ENCODE measurements around the gene DNAI2.
"Not testable (repeated sequence)": the region's sequence is repeated elsewhere in the genome, so short reads cannot be mapped to it uniquely, and the experiment has no call there.

Gene DNAI2

DNA sequence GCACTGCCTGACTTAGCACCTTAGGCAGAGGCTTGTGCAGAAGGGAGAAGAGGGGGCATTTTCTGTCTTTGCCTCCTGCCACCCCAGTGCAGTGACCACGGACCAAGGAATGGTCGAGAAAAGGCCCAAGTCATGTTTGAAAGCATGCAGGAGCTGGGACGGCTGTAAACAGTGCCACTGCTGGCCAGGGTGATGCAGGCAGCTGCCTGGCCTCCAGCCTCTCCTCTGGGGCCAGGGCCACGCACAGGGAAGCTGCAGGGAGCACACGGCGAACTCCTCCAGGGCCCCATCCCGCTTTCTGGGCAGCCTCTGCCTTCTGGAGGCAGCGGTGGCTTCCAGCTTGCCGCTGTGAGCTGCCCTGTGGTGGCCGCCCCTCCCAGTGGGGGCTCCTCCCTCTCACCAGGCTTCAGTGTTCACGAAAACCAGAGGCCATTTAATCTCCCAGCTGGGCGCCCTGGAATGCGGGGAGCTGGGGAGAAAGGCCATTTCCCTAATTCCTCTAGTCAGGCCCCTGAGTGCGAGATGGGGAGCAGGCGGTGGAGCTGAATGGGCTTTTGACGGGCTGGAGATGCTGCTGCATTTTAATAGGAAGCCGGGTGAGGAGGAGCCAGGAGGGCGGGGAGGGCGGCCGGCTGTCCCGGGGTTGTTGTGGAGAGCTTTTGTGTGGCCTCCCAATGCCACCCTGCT lies 28.7 kb upstream of the DNAI2 start:
- no peak for DNase-seq (ENCODE audit: low spot score)

DNA sequence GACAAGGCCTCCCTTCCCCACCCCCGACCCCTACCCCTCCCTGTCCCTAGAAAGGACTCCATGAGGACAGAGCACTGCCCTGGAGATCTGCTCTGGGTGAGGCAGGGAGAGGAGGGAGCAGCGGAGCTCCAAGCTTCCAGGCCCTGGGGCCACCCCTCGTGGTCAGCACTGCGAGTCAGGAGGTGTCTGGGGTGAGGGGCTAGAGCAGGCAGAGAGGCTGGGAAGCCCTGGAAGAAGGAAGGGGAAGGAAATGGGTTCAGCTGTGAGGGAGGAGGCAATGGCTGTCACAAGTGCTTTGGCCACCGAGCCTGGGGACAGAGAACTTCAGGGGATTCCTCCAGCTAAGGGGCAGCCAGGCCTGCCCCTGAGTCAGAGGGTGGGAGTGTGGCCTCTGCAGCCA lies 28.2 kb upstream of the DNAI2 start:
- DNase-seq (ENCODE audit: low spot score), result no peak

DNA sequence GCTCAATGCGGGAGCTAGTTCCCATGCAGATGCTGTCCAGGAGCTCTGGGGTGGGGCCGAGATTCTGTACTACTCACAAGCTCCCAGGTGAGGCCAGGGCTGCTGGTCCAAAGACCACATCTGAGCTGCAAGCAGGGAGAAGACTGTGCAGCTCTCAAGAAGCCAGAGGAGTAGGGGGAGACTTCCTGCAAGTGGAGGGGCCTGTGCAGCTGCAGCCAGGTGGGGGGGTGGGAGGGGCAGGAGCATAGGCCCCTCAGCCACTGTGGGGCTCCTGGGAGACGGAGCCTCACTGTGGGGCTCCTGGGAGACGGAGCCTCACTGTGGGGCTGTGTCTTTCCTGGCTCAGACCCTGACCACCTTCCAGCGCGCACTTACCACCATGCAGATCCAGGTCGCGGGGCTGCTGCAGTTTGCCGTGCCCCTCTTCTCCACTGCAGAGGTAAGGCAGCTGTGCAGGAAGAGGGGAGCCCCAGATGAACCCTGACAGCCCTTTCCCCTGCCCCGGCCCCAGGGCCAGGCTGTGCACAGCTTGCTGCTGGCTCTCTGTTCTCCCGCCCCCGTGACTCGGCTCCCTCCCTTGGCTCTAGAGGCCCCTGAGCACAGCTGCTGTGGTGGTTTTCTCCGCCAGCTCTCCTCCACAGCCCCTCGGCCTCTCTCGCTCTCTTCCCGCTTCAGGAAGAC lies 24.3 kb upstream of the DNAI2 start:
- DNase-seq (ENCODE audit: low spot score), result no peak

DNA sequence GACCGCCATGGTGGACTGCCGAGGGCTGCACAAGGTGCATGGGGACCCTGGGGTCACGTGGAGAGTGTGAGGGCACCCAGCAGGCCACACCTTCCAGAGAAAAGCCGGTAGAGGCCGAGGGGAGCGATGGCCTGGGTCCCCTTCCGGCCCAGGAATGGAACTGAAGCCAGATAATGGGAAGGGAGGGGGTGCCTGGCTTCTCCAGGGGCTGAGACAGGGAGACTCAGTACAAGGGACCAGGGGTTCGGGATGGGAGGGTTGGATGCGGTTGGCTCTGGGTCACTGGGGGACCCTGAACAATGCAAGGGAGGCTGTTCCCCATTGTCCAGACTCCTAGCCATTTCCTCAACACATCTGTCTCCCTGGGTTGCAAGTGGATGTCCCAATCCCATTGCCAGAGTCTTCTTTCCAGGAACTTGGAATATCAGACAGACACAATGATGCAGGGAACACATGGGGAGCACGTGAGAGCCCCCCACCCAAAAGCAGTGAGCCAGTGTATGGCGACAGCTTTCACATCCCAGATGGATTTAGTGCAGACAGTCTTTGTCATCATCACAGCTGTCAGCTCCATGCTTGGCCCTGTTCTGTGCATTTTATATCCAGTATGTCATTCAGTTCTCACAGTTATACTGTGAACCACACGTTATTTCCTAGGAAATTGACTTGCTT lies 23.6 kb upstream of the DNAI2 start:
- no peak for DNase-seq (ENCODE audit: low spot score)

DNA sequence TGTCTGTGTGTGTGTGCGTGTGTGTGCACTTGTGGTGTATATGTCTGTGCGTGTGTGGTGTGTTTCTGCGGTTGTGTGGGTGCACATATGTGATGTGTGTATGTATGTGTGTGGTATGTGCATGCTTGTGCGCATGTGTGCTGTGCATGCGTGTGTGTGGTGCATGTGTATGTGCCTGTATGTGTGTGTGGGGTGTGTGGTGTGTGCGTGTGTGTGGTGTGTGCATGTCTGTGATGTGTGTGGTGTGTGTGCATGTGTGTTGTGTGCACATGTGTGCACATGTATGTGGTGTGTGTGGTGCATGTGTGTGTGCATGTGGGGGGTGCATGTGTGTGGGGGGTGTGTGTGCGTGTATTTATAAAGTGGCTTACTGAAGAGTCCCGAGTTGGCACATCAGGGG lies 23.0 kb upstream of the DNAI2 start:
- no peak for DNase-seq (ENCODE audit: low spot score)

DNA sequence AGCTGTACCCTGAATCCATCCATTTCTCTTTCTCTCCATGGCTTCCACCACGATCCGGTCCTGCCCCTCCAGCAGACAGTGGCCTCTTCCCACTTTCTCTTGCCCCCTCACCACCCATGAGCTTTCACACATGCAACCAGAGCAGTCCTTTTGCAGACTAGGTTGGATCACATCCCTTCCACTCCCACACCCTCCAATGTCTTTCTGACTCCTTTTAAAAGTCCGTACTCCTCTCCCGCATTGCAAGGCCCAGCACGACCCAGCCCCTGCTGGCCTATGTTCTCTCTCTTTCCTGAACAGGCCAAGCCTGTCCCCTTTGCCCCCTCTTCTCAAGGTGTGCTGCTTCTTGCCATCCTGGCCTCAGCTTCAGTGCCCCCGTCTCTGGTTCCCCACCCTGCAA lies 22.5 kb upstream of the DNAI2 start:
- DNase-seq (ENCODE audit: low spot score), result no peak

DNA sequence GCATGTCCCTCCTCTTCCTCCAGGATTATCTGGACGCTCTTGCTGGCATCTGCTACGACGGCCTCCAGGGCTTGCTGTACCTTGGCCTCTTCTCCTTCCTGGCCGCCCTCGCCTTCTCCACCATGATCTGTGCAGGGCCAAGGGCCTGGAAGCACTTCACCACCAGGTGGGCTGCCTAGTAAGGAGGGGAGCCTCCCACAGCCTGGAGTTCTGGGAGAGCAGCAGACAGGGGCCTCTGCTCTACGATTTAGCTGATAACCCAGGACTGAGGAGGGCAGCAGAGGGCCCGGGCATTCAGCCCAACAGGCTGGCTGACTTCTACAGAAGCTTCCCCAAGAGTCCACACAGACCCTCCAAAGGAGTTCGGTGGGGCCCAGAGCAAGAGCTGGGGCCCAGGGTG lies 21.8 kb upstream of the DNAI2 start:
- DNase-seq (ENCODE audit: low spot score), result no peak

DNA sequence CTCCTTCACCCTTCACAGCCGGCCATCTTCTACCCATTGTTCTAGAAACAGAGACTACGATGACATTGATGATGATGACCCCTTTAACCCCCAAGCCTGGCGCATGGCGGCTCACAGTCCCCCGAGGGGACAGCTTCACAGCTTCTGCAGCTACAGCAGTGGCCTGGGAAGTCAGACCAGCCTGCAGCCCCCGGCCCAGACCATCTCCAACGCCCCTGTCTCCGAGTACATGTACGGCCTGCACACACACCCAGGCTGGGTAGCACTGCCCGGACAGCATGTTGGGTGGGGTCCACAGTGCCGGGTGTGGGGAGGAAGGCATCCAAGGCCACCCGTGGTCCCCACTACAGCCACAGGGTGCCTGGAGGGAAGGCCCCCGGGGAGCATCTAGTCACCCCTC lies 21.0 kb upstream of the DNAI2 start:
- no peak for DNase-seq (ENCODE audit: low spot score)

DNA sequence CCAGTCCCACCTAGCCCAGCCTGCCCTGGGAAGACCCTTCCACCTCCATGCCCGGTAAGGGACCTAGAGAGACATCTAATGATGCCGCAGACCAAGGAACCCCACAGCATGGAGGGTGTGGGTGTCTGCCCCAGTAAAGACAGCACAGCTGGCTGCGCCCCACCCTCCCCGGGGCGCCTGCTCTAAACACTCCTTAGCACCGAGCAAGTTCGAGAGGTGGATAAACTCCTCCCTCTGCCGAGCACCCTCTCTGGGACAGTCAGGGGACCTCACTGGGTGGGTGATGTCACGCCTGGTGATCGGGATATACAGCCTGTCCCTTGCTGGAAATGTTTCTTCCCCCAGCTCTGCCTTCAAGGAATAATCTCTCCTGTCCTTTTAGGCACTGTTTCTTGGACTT lies 16.7 kb upstream of the DNAI2 start:
- no peak for DNase-seq (ENCODE audit: low spot score)

DNA sequence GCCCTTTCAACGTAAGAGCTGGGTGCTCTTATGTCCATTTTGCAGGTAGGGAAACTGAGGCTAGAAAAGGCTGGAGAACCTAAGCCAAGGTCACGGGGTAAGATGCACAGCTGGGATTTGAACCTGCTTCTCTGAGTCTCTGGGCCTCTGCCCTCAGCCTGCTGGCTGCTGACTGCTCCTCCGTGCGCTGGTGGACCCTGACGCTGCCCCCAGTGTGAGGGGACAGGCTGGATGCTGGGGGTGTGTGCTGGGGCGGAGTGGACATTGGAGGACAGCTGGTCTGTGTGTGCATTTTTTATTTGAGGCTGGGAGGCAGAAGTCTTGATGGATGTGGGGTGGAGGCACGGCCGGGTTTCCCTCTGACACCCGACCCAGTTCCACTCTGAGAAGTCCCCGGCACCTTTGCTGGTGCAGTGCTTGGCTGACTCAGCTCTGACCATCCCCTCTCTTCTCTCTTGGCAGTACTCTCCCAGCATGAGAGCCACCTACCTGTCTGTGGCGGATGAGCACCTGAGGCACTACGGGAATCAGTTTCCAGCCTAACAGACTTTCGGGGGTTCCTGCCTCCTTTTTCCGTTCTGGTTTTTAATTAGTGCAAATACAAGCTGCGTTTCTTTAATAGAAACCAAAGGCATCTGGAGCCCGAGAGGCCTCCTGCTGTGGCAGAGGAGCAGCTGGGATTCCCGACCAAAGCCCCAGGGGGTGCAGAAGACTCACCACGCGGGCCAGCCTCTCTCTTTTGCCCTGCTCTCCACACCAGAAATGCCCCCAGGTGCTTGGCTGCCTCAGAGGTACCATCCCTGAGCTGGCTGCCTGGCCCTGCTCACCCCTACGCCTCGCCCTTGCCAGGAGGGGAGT lies 14.1 kb upstream of the DNAI2 start:
- DNase-seq (ENCODE audit: low spot score), result no peak

DNA sequence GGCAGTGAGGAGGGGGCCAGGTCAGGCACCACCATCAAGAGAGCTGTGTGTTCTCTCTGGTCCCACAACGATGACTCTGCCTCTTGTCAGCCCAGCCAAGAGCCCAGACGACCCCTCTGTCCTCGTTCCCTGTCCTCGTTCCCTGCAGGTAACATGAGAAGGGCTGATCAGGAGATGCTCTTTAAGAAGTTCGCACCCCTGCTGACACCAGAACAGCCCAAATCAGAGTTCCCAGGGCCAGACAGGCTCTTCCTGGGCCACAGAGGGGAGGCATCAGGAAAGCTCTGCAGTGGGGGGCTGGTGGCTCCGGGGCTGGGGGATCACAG lies 13.5 kb upstream of the DNAI2 start:
- no peak for DNase-seq (ENCODE audit: low spot score)

DNA sequence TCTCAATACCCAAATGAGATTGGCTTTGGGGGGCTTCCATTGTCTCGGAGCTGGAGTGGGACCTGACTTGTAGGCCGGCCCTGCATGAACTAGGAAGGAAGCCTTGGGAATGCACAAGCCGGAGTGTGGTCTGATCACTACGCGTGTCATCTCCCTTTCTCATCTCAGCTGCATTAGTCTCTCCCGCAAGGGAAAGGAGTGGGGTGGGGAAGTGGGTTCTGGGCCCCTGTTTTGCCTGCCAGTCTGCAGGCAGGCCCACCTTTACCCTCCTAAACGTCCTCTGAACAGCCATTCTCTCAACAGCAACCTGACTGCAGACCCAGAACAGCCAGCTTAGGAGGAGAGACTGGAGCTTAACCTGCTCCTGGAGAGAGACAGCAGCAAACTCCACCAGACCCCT lies 11.4 kb upstream of the DNAI2 start:
- no peak for DNase-seq (ENCODE audit: low spot score)

DNA sequence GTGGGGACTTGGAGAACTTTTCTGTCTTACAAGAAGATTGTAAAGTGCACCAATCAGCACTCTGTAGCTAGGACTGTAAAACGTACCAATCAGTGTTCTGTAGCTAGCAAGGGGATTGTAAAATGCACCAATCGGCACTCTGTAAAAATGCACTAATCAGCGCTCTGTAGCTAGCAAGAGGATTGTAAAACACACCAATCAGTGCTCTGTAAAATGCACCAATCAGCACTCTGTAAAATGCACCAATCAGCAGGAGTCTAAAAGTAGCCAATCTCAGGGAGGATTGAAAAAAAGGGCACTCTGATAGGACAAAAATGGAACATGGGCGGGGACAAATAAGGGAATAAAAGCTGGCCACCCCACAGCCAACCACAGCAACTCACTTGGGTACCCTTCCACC lies 7.0 kb upstream of the DNAI2 start:
- not testable (repeated sequence) for DNase-seq (ENCODE audit: low spot score)

DNA sequence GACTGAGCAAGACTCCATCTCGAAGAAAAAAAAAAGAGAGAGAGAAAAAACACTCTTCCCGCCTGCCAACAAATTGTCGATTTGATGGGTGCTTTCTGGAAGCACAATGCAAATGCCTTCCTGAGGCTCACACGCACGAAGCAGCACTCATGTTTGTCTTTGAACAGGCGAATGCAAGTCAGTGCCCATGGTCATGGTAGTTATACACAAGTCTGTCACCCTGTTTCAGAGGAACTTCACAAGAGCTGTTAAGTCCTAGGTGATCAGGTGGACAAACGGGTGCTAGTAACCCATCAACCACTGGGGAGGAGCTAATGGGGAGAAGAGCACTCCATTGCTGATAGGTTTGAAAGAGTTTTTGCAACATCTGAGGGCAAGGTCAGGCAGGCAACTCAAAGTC lies 6.5 kb upstream of the DNAI2 start:
- no peak for DNase-seq (ENCODE audit: low spot score)

DNA sequence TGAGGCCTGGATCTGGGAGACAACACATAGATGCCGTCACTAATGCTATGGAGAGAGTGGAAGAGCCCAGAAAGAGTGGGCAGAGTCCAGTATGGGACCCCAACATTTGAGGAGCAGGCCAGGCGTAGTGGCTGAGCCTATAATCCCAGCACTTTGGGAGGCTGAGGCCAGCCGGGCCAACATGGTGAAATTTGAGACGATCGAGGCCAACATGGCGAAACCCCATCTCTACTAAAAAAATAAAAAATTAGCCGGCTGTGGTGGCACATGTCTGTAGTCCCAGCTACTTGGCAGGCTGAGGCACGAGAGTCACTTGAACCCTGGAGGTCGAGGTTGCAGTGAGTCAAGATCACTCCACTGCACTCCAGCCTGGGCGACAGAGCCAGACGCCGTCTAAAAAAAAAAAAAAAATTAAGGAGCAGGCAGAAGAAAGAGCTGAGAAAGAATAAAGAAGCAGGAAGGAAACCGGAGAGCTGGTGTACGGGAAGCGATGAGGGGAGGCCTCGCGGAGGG lies 6.0 kb upstream of the DNAI2 start:
- no peak for DNase-seq (ENCODE audit: low spot score)

DNA sequence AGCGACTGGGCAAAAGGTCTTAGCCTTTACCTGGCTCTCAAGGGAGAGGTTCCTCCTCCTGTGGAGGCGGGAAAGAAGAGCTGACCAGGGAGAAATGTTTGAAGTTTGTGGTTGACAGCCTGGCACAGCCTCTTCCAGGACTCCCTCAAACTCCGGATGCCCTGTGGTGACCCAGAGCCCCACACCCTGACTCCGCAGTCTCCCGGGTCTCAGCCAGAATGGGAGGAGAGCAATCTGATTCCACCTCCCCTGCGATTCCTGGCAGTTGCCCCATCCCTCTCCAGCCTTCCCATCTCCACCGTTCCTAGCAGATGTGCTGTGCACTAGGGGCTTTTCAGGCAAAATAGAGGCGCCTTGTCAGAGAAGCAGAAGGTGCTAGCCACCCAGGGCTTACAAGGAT lies 5.5 kb upstream of the DNAI2 start:
- no peak for DNase-seq (ENCODE audit: low spot score)

DNA sequence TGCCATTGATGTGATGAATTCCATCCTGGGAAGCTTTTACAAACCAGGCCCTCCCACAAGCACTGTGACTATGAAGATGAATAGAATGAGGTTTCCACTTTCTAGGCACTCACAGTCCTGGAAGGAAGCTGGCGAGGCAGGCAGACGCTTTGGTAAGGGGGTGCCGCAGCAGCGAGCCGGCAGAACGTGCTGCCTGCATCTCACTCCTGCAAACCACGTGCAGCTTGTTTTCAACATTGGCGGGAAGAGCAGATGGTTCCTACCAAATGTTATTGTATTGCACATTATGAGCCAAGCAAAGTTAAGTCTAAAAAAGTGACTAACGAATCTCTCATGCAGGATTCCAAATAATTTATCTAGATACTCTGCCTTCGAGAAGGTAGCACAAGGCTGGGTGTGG lies 3.7 kb upstream of the DNAI2 start:
- DNase-seq (ENCODE audit: low spot score), result no peak

DNA sequence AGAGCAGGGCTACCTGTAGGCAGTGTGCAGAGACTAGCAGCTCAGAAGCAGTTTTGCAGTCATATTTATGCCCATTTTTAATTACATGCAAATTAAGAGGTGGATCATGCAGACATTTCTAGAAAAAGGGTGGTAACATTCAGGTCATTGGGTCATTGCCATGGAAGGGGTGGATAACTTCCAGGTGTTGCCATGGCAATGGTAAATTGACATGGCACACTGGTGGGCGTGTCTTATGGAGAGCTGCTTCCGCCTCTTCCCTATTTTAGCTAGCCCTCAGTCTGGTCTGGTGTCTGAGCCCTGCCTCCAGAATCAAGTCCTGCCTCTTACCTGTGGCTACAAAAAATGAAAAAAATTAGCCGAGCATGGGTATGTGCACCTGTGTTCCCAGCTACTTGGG lies 2.8 kb upstream of the DNAI2 start:
- no peak for DNase-seq (ENCODE audit: low spot score)

DNA sequence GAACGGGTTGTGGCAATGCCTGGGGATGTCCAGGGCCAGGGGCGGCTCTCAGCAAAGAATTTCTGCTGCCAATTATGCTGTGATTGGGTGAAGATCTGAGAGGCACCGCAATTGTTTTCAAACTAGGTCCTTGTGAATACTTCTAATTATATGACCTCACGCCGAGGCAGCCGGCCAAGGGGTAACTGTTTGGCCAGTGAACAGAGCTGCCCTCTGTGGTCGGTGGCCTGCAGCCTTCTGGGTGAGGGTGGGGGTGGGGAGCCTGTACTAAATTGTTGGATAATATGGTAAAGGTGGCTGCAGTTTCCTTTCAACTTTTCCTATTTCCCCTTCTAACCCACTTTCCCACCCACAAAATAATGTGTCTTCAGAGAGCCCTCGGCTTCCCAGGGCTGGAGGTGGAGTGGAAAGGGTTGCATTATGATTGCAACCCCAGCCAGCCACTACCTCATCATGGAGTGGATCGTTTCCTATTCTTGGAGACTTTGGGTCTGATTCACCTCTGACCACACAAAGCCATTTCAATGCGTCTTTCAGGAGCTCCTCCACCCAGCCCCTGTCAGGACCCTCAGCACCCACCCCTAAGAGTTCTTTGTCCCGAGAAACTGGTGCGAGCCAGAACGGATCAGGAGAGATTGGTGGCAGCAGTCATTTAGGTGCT lies 2.0 kb upstream of the DNAI2 start:
- no peak for DNase-seq (ENCODE audit: low spot score)

DNA sequence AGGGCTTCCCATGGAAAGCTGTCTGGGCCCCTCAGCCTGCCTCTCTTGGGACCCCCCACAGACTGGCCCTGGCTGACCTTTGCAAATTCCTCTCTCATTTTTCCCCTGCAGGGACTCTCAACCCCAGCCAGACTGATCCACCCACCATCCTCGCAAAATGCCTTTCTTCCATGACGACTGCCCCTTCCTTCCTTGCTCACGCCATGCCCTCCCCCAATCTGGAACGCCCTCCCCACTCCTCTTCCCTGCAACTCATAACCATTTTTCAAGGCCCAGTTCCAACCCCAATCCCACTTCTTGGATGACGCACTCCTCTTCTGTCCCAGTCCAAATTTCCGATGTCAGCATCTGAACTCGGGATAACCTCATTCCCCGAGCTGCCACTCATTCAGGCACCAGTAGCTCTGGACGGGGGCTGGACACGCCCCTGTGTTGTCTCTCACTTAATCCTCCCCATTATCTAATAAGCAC lies 1.3 kb upstream of the DNAI2 start:
- no peak for DNase-seq (ENCODE audit: low spot score)

DNA sequence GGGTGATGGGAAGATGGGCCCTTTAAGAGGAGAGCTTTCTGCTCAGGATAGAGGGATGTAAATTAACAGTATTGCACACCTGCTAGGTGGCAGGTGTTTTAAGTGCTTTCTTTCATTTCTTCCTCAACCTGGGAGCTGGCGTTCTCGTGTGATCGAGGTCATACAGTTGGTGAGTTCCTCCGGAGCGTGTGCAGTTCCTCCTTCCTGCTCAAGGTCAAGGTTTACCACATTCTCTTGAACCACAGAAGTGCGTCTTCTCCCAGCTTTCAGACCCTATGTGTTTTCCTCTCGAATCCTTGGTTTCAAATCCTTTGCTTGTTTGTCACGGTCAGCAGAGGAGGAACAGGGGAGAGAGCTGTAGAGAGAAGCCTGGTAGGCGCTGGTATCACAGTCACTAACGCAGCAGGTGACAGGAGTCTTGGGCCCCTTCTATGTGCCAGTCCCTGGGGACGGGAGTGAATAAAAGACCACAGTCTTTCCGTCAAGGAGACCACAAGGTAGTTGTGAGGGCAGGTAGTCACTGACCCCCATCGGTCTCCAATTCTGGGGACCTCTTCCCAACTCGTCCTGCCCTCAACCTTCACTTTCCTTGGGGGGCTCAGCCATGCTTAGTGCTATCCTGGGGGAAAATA lies 791 bp downstream of the DNAI2 start:
- no peak for DNase-seq (ENCODE audit: low spot score)
